Calu3 (cell line): ENCODE results near the gene ADCK2. TPM values are rescaled to one million over a fixed set of nuclear protein-coding genes. Genes with fewer than 3 reads are reported as not detected.
"Not testable (repeated sequence)": the region's sequence is repeated elsewhere in the genome, so short reads cannot be mapped to it uniquely, and the experiment has no call there.

Experiments
- BruUV-seq: library from RNA; stranded (reverse); fragments of 400-500 nt; replicated peaks from 2 replicates; lab custom pipeline; 2021; lab: Mats Ljungman, UMichigan
- CTCF ChIA-PET: fragments of 300-600 bp; sonication (Branson Sonifier 250); formaldehyde crosslinking; loops from one replicate; lab custom pipeline; 2022; ENCODE audit warnings: antibody characterized with exemption; lab: Charles Lee
- DNase-seq: peaks from one replicate; pipeline ENCODE4 v3.0.0; 2022
- H3K27ac Mint-ChIP-seq: one replicate; pipeline ENCODE4 v1.8.0; 2022; ENCODE audit warnings: mixed read lengths; ENCODE audit not compliant: unreplicated experiment
- H3K27me3 Mint-ChIP-seq: one replicate; pipeline ENCODE4 v1.8.0; 2022; ENCODE audit warnings: mixed read lengths; ENCODE audit not compliant: unreplicated experiment
- H3K36me3 Mint-ChIP-seq: one replicate; pipeline ENCODE4 v1.8.0; 2022; ENCODE audit warnings: mild to moderate bottlenecking, moderate library complexity, mixed read lengths; ENCODE audit not compliant: insufficient read depth, unreplicated experiment
- H3K4me1 Mint-ChIP-seq: one replicate; pipeline ENCODE4 v1.8.0; 2022; ENCODE audit warnings: mild to moderate bottlenecking, low read depth, mixed read lengths; ENCODE audit not compliant: unreplicated experiment
- H3K4me3 Mint-ChIP-seq: one replicate; pipeline ENCODE4 v1.8.0; 2022; ENCODE audit warnings: mild to moderate bottlenecking, low read depth, moderate library complexity, mixed read lengths; ENCODE audit not compliant: unreplicated experiment
- H3K9me3 Mint-ChIP-seq: one replicate; pipeline ENCODE4 v1.8.0; 2022; ENCODE audit warnings: low read depth, mixed read lengths; ENCODE audit not compliant: unreplicated experiment
- intact Hi-C: fragments of 100-400 bp; cut with micrococcal nuclease; formaldehyde crosslinking; loops from one replicate; pipeline ENCODE4 v1.10.0; 2022; ENCODE audit not compliant: unreplicated experiment
- total RNA-seq: library from RNA; stranded (reverse); gene quantifications from 2 replicates; pipeline ENCODE4 v1.2.3, GENCODE V29; 2022
- TF ChIP-seq, protein P1 (sequence below): fragments of 200-600 bp; IDR thresholded peaks from one replicate; pipeline ENCODE4 v1.8.0; 2022; ENCODE audit warnings: antibody characterized with exemption; ENCODE audit not compliant: unreplicated experiment

Gene ADCK2
- total RNA-seq, 1 experiment from 2014 or later: 12.6 TPM

DNA sequence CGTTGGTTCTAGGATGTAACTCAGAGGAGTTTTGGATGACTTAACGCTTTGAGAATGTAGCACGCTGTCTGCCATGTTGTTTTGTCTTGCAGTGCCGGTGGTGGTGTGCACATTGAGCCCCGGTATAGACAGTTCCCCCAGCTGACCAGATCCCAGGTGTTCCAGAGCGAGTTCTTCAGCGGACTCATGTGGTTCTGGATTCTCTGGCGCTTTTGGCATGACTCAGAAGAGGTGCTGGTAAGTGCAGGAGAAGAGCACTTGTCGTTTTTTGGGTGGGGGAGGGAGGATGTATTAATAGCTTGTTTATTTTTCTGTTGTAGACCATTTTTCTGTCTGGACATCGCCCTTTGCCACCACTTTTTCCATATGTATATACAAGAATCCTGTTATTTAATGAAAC, 30.0 kb downstream of the ADCK2 start:
- no TSS peak for BruUV-seq
- Mint-ChIP-seq H3K27ac (no peak overlapping the region), H3K4me3 (no peak overlapping the region), H3K36me3 (peaks cover 9% of the 10 kb centered on the region), H3K4me1 (peaks cover 21% of the 10 kb centered on the region), H3K27me3 (no peaks in the 10 kb centered on the region), H3K9me3 (no peaks in the 10 kb centered on the region)
- intact Hi-C loops: no loop called here
- TF ChIP-seq, protein P1, sequence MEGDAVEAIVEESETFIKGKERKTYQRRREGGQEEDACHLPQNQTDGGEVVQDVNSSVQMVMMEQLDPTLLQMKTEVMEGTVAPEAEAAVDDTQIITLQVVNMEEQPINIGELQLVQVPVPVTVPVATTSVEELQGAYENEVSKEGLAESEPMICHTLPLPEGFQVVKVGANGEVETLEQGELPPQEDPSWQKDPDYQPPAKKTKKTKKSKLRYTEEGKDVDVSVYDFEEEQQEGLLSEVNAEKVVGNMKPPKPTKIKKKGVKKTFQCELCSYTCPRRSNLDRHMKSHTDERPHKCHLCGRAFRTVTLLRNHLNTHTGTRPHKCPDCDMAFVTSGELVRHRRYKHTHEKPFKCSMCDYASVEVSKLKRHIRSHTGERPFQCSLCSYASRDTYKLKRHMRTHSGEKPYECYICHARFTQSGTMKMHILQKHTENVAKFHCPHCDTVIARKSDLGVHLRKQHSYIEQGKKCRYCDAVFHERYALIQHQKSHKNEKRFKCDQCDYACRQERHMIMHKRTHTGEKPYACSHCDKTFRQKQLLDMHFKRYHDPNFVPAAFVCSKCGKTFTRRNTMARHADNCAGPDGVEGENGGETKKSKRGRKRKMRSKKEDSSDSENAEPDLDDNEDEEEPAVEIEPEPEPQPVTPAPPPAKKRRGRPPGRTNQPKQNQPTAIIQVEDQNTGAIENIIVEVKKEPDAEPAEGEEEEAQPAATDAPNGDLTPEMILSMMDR: no peak
- CTCF ChIA-PET: interaction anchor here (0.7 kb wide), 1 partner anchor 131 kb away, joined by 8 read pairs; no protein-coding TSS in a partner anchor
- no peak for DNase-seq

- CTCF ChIA-PET: no interaction called here
- H3K27me3 Mint-ChIP-seq: no peaks in the 10 kb centered on the region
These were observed 31.5 kb downstream of the ADCK2 start for GRCh38 chr7:140704205-140704604.

DNA sequence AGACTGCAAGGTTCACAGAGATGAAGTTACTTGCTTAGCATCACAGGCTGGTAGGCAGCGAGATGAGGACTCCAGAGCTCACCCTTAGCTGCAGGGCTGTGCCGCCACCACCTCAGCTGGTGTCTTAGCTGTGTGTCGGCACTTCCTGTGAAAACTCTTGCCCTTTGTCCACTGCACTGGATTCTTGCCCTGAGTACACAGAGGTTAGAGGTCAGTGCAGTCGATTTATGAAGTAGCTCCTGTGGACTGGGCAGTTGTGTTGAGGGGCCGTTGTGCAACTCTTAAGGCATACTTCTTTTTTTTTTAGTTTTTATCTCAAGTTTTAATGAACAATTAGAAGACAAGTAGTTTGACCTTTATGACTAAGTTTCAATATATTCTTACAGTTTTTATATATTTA, 34.4 kb downstream of the ADCK2 start:
- DNase-seq: no peak
- H3K4me1 Mint-ChIP-seq: no peaks in the 10 kb centered on the region
- BruUV-seq: no TSS peak
- no peaks in the 10 kb centered on the region for H3K27me3 Mint-ChIP-seq
- H3K4me3 Mint-ChIP-seq: no peak overlapping the region
- TF ChIP-seq, protein P1: no peak
- CTCF ChIA-PET: no interaction called here
- H3K27ac Mint-ChIP-seq: no peak overlapping the region
- H3K9me3 Mint-ChIP-seq: peaks cover 4% of the 10 kb centered on the region
- no peaks in the 10 kb centered on the region for H3K36me3 Mint-ChIP-seq
- intact Hi-C loops: no loop called here

More at GRCh38 chr7:140704205-140704604, 31.5 kb downstream of the ADCK2 start:
- intact Hi-C loops: no loop called here
- H3K4me3 Mint-ChIP-seq: no peak overlapping the region
- H3K36me3 Mint-ChIP-seq: no peaks in the 10 kb centered on the region
- no TSS peak for BruUV-seq
- no peak for DNase-seq
- no peaks in the 10 kb centered on the region for H3K9me3 Mint-ChIP-seq
- H3K27ac Mint-ChIP-seq: no peak overlapping the region
- TF ChIP-seq, protein P1: no peak
- H3K4me1 Mint-ChIP-seq: peaks cover 8% of the 10 kb centered on the region

GRCh38 chr7:140708764-140709163, 36.0 kb downstream of the ADCK2 start:
- CTCF ChIA-PET, H3K9me3 Mint-ChIP-seq, H3K4me3 Mint-ChIP-seq, BruUV-seq, intact Hi-C loops, H3K27me3 Mint-ChIP-seq, H3K4me1 Mint-ChIP-seq, H3K27ac Mint-ChIP-seq, H3K36me3 Mint-ChIP-seq, DNase-seq: not testable (repeated sequence)

GRCh38 chr7:140712392-140712791, 39.6 kb downstream of the ADCK2 start:
- intact Hi-C loops, H3K27me3 Mint-ChIP-seq, H3K9me3 Mint-ChIP-seq, DNase-seq, H3K27ac Mint-ChIP-seq, H3K36me3 Mint-ChIP-seq, H3K4me3 Mint-ChIP-seq, H3K4me1 Mint-ChIP-seq, BruUV-seq, CTCF ChIA-PET: not testable (repeated sequence)
